OCI-LY7 (cell line): ENCODE results near the gene CBX8. TPM values are rescaled to one million over a fixed set of nuclear protein-coding genes. Genes with fewer than 3 reads are reported as not detected.
A peak's percentile ranks its signal among the peaks of the same experiment; 100 is the strongest.

Experiments
- BruUV-seq: library from RNA; stranded (reverse); fragments of 400-500 nt; replicated peaks from 2 replicates; lab custom pipeline; 2021; lab: Mats Ljungman, UMichigan
- CTCF ChIA-PET: fragments of 300-600 bp; sonication (Branson Sonifier 250); formaldehyde crosslinking; loops from one replicate; lab custom pipeline; 2022; ENCODE audit warnings: antibody characterized with exemption; ENCODE audit not compliant: unreplicated experiment; lab: Charles Lee
- POLR2A ChIA-PET: fragments of 300-600 bp; sonication (Branson Sonifier 250); formaldehyde crosslinking; loops from one replicate; lab custom pipeline; 2022; ENCODE audit warnings: antibody characterized with exemption; lab: Charles Lee
- DNase-seq: peaks from one replicate; pipeline ENCODE4 v3.0.0-alpha.2; 2015; ENCODE audit warnings: low spot score
- H2AFZ ChIP-seq: fragments of 200-600 bp; sonication (generic), shearing (Covaris generic); 2 replicates; pipeline ENCODE4 v1.6.1; 2014; ENCODE audit warnings: mild to moderate bottlenecking, antibody characterized with exemption, low read length, moderate library complexity
- H3K27ac ChIP-seq: fragments of 200-600 bp; sonication (generic); 2 replicates; pipeline ENCODE4 v1.5.1; 2014; ENCODE audit warnings: mixed run types, low read depth, mild to moderate bottlenecking, moderate library complexity, low read length, inconsistent platforms; ENCODE audit not compliant: poor library complexity, severe bottlenecking
- H3K36me3 ChIP-seq: fragments of 200-600 bp; sonication (generic); 2 replicates; pipeline ENCODE4 v1.6.1; 2014; ENCODE audit warnings: mild to moderate bottlenecking, antibody characterized with exemption, low read length, moderate library complexity, mixed read lengths; ENCODE audit not compliant: insufficient read depth
- H3K4me1 ChIP-seq: fragments of 200-600 bp; sonication (generic); 2 replicates; pipeline ENCODE4 v1.5.1; 2014; ENCODE audit warnings: mild to moderate bottlenecking, low read length; ENCODE audit not compliant: insufficient read depth, poor library complexity, severe bottlenecking
- H3K4me2 ChIP-seq: fragments of 200-600 bp; sonication (generic); 2 replicates; pipeline ENCODE4 v1.6.1; 2014; ENCODE audit warnings: mild to moderate bottlenecking, low read length
- H3K4me3 ChIP-seq: fragments of 200-600 bp; sonication (generic); 2 replicates; pipeline ENCODE4 v1.5.1; 2014; ENCODE audit warnings: mild to moderate bottlenecking, low read depth, low read length; ENCODE audit not compliant: poor library complexity, severe bottlenecking
- H3K79me2 ChIP-seq: fragments of 200-600 bp; sonication (generic); 2 replicates; pipeline ENCODE4 v1.6.1; 2016; ENCODE audit warnings: low read depth, mild to moderate bottlenecking, low read length, moderate library complexity, mixed read lengths; ENCODE audit not compliant: insufficient read depth
- H3K9me2 ChIP-seq: fragments of 200-600 bp; sonication (generic); 2 replicates; pipeline ENCODE4 v1.6.1; 2016; ENCODE audit warnings: mild to moderate bottlenecking, low read length, mixed read lengths; ENCODE audit not compliant: insufficient read depth
- H3K9me3 ChIP-seq: fragments of 200-600 bp; sonication (generic); 2 replicates; pipeline ENCODE4 v1.6.1; 2014; ENCODE audit warnings: mild to moderate bottlenecking, mixed run types, low read length, mixed read lengths
- H4K20me1 ChIP-seq: fragments of 200-600 bp; sonication (generic); 2 replicates; pipeline ENCODE4 v1.6.1; 2014; ENCODE audit warnings: mild to moderate bottlenecking, antibody characterized with exemption, low read length, moderate library complexity, mixed read lengths; ENCODE audit not compliant: insufficient read depth
- EZH2phosphoT487 ChIP-seq: fragments of 200-600 bp; sonication (generic); IDR thresholded peaks from 2 replicates; pipeline ENCODE4 v1.6.1; 2018; ENCODE audit warnings: low read depth, borderline replicate concordance, mild to moderate bottlenecking, mixed run types, antibody characterized with exemption, low read length, moderate library complexity, mixed read lengths
- intact Hi-C: fragments of 100-400 bp; cut with micrococcal nuclease; formaldehyde crosslinking; loops from one replicate; pipeline ENCODE4 v1.10.0; 2022; ENCODE audit not compliant: unreplicated experiment
- total RNA-seq, 2 experiments: library from RNA; depleted of rRNA in 1 of 2; stranded (reverse); fragments of >200 nt in 1 of 2; shearing (Covaris generic) in 1 of 2; gene quantifications; 2 replicates each; pipeline ENCODE4 v1.2.3, GENCODE V29; 2014 to 2022
- TF ChIP-seq, protein P1 (sequence below): fragments of 200-600 bp; sonication (generic); conservative IDR thresholded peaks from 2 replicates; pipeline ENCODE4 v1.5.1; 2014; ENCODE audit warnings: mild to moderate bottlenecking, antibody characterized with exemption, low read length, moderate library complexity, mixed read lengths

CBX8 gene
- total RNA-seq, 2 experiments from 2014 or later = 7.5 to 16.3 TPM

DNA sequence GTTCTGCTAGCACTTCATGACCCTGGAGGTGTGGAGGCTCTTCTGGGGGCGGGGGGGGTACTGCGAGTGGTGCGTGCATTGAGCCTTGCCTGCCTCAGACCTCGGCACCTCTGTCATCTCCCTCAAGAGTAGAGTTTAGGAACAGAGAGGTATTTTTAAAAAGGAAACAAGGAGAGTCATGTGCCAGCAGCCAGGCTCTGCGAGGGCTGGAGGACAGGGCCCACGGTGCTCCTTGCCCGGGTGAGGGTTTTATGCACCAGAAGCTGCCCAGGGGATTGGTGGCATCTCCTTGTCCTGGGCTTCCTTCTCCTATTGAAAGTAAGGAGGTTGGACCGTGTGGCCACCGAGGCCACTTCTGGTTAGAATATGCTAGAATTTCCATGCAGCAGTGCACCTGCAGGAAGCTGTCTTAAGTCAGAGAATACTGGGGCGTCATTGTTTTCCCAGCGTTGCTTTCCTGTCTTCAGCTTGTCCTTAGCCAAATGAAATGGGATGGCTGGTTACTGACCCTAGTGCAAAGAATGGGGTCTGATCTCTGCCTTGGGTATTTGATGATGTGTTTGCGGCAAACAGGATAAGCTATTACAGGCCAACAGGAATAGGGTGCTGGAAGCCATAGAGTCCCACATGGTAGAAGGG is 15.7 kb downstream of the CBX8 start:
- H4K20me1 ChIP-seq = peaks cover 10% of the 10 kb centered on the region; the same call in 1 of the 2 replicates
- H2AFZ ChIP-seq = no peak overlapping the region
- H3K79me2 ChIP-seq = no peaks in the 10 kb centered on the region
- peaks cover 18% of the 10 kb centered on the region for H3K36me3 ChIP-seq
- intact Hi-C loops = no loop called here
- DNase-seq = no peak
- no peaks in the 10 kb centered on the region for H3K9me3 ChIP-seq
- no peaks in the 10 kb centered on the region for H3K9me2 ChIP-seq
- peaks cover 37% of the 10 kb centered on the region for H3K4me1 ChIP-seq
- no peak overlapping the region for H3K4me3 ChIP-seq
- H3K4me2 ChIP-seq = peak overlapping the region; percentile 23; the same call in 1 of the 2 replicates
- no peak for TF ChIP-seq EZH2phosphoT487
- TF ChIP-seq, protein P1, sequence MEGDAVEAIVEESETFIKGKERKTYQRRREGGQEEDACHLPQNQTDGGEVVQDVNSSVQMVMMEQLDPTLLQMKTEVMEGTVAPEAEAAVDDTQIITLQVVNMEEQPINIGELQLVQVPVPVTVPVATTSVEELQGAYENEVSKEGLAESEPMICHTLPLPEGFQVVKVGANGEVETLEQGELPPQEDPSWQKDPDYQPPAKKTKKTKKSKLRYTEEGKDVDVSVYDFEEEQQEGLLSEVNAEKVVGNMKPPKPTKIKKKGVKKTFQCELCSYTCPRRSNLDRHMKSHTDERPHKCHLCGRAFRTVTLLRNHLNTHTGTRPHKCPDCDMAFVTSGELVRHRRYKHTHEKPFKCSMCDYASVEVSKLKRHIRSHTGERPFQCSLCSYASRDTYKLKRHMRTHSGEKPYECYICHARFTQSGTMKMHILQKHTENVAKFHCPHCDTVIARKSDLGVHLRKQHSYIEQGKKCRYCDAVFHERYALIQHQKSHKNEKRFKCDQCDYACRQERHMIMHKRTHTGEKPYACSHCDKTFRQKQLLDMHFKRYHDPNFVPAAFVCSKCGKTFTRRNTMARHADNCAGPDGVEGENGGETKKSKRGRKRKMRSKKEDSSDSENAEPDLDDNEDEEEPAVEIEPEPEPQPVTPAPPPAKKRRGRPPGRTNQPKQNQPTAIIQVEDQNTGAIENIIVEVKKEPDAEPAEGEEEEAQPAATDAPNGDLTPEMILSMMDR = no peak
- CTCF ChIA-PET = no interaction called here
- no peak overlapping the region for H3K27ac ChIP-seq
- POLR2A ChIA-PET = interaction anchor here (0.7 kb wide), 1 partner anchor 58 kb away, joined by 3 read pairs; the partner anchor contains the start of gene CBX4
- BruUV-seq = no TSS peak

DNA sequence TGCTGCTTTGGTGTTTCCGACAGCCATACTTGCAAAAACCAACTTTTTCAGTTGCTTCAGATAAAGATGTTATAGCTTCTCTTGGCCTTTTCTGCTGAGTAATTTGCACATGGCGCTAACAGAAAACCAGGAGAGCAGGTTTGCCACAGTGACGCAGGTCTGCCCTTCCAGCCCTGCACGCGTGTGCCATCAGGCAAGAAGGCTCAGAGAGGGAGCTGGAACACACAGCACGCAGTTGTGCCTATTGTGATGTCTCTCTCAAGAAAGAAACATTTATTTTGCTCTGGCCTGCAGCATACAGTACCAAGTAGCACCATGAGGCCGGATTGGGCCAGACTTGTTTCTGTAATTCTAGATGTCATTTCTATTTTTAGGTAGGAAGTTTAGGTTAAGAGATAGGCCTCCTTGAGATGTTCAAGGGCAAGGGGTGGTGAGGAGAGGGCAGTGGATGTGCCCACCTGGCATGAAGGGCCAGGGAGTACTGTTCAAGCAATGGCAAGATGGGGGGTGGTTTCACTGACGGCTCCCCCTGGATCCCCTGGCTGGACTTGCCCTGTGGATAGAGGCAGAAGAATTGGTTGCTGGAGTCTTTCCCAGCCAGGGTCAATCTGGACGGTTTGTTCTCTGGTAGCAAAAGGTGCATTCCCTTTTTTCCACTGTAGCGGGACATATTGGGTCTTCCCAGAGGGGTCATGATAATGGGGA is 17.1 kb downstream of the CBX8 start:
- ChIA-PET CTCF (no interaction called here), POLR2A (interaction anchor here (1.7 kb wide), 1 partner anchor 39 kb away, joined by 4 read pairs; no protein-coding TSS in a partner anchor)
- Histone ChIP-seq H2AFZ (no peak overlapping the region), H3K4me3 (peak overlapping the region; percentile 95), H3K36me3 (peaks cover 18% of the 10 kb centered on the region), H3K4me2 (peak overlapping the region; percentile 96), H3K79me2 (no peaks in the 10 kb centered on the region), H3K9me2 (no peaks in the 10 kb centered on the region), H3K27ac (no peak overlapping the region), H4K20me1 (peaks cover 10% of the 10 kb centered on the region; the same call in 1 of the 2 replicates), H3K4me1 (peaks cover 37% of the 10 kb centered on the region), H3K9me3 (no peaks in the 10 kb centered on the region)
- no TSS peak for BruUV-seq
- DNase-seq = no peak
- TF ChIP-seq EZH2phosphoT487 = no peak
- TF ChIP-seq, protein P1 = no peak
- intact Hi-C loops = loop anchor here (2.0 to 5.0 kb wide), 2 partner anchors 17 to 38 kb away; partner anchors contain the start of gene CBX8
